H1 (cell line): ENCODE measurements around the gene CFLAR. TPM values are rescaled to one million over a fixed set of nuclear protein-coding genes. Genes with fewer than 3 reads are reported as not detected.

Experiments
- CTCF ChIA-PET: fragments of 300-600 bp; sonication (Branson Sonifier 250); formaldehyde crosslinking; loops from one replicate; lab custom pipeline; 2021; ENCODE audit not compliant: partially characterized antibody; lab: Charles Lee
- POLR2A ChIA-PET: fragments of 300-600 bp; sonication (Branson Sonifier 250); formaldehyde crosslinking; loops from one replicate; lab custom pipeline; 2021; ENCODE audit warnings: inconsistent platforms; ENCODE audit not compliant: partially characterized antibody; lab: Charles Lee
- DNase-seq, 2 experiments: peaks; one replicate each; pipeline versions ENCODE4 v3.0.0 to v3.0.0-alpha.2; 2010 to 2022; ENCODE audit warnings: low spot score in 2 of 2, low read depth in 1 of 2, mixed read lengths in 1 of 2
- FAIRE-seq: peaks from 2 replicates; lab custom pipeline; 2011; peaks lifted over from hg19 to GRCh38; lab: Jason Lieb, UNC
- H2AFZ ChIP-seq: 2 replicates; pipeline ENCODE4 v1.8.1; 2012; ENCODE audit warnings: low read length, inconsistent platforms
- H2AK5ac ChIP-seq: 2 replicates; pipeline ENCODE4 v1.6.1; 2013; ENCODE audit warnings: low read depth, low read length
- H2BK120ac ChIP-seq: replicated peaks from 2 replicates; pipeline ENCODE3; 2013; ENCODE audit warnings: low read depth, low read length, inconsistent platforms
- H2BK12ac ChIP-seq: 2 replicates; pipeline ENCODE4 v1.6.1; 2013; ENCODE audit warnings: low read depth, low read length
- H2BK15ac ChIP-seq: 2 replicates; pipeline ENCODE4 v1.6.1; 2013; ENCODE audit warnings: low read length
- H2BK20ac ChIP-seq: 2 replicates; pipeline ENCODE4 v1.6.1; 2013; ENCODE audit warnings: low read length
- H2BK5ac ChIP-seq: 2 replicates; pipeline ENCODE4 v1.6.1; 2013; ENCODE audit warnings: low read depth, low read length
- H3K14ac ChIP-seq: 2 replicates; pipeline ENCODE4 v1.6.1; 2013; ENCODE audit warnings: inconsistent platforms; ENCODE audit not compliant: insufficient read length
- H3K18ac ChIP-seq: 2 replicates; pipeline ENCODE4 v1.6.1; 2013; ENCODE audit warnings: low read length; ENCODE audit errors: extremely low read depth
- H3K23ac ChIP-seq: 2 replicates; pipeline ENCODE4 v1.6.1; 2013; ENCODE audit warnings: inconsistent platforms; ENCODE audit not compliant: insufficient read length
- H3K23me2 ChIP-seq: 2 replicates; pipeline ENCODE4 v1.6.1; 2013; ENCODE audit warnings: low read depth, low read length
- H3K27ac ChIP-seq: 2 replicates; pipeline ENCODE4 v1.6.1; 2011; ENCODE audit warnings: low read depth, low read length, inconsistent platforms
- H3K27me3 ChIP-seq, 4 experiments: replicated peaks in 1 of 4; 1 replicate in 1 of 4; 2 replicates in 3 of 4; pipeline versions ENCODE4 v1.6.1 to v1.8.1; 2011 to 2013; ENCODE audit warnings: low read length in 3 of 4, mild to moderate bottlenecking in 3 of 4, inconsistent platforms in 2 of 4, mixed read lengths in 2 of 4, moderate library complexity in 1 of 4; ENCODE audit not compliant: control insufficient read depth in 3 of 4, insufficient read depth in 3 of 4; ENCODE audit errors: extremely low read depth in 1 of 4
- H3K36me3 ChIP-seq, 4 experiments: 2 replicates each; pipeline versions ENCODE4 v1.6.1 to v1.8.1; 2011 to 2013; ENCODE audit warnings: mild to moderate bottlenecking in 4 of 4, low read length in 3 of 4, moderate library complexity in 2 of 4, control low read depth in 1 of 4, inconsistent platforms in 1 of 4; ENCODE audit not compliant: insufficient read depth in 4 of 4, control insufficient read depth in 2 of 4
- H3K4ac ChIP-seq: replicated peaks from 2 replicates; pipeline ENCODE3; 2013; ENCODE audit warnings: low read length, low read depth, mixed read lengths, inconsistent platforms; ENCODE audit not compliant: insufficient read length
- H3K4me1 ChIP-seq, 4 experiments: replicated peaks in 1 of 4; 1 replicate in 1 of 4; 2 replicates in 3 of 4; pipeline versions ENCODE4 v1.6.1 to v1.8.1; 2011 to 2013; ENCODE audit warnings: low read length in 3 of 4, inconsistent platforms in 2 of 4, mixed read lengths in 1 of 4; ENCODE audit not compliant: insufficient read depth in 4 of 4, control insufficient read depth in 3 of 4
- H3K4me2 ChIP-seq, 2 experiments: 2 replicates each; pipeline versions ENCODE4 v1.6.1 to v1.8.1; 2011 to 2013; ENCODE audit warnings: low read depth in 2 of 2, low read length in 2 of 2, control low read depth in 1 of 2, inconsistent platforms in 1 of 2, mild to moderate bottlenecking in 1 of 2; ENCODE audit not compliant: insufficient read depth in 1 of 2
- H3K4me3 ChIP-seq, 4 experiments: fragments of 200-600, 300-600 bp in 1 of 4; sonication (generic), shearing (Covaris generic), sonication (Bioruptor Twin) in 1 of 4; 2 replicates each; pipeline versions ENCODE4 v1.5.1 to v1.8.1; 2011 to 2016; ENCODE audit warnings: low read length in 4 of 4, low read depth in 3 of 4, control low read depth in 2 of 4, inconsistent platforms in 2 of 4, mild to moderate bottlenecking in 2 of 4, mixed read lengths in 1 of 4, moderate library complexity in 1 of 4; ENCODE audit not compliant: insufficient read depth in 2 of 4; ENCODE audit errors: extremely low read depth in 1 of 4
- H3K56ac ChIP-seq: replicated peaks from 2 replicates; pipeline ENCODE3; 2013; ENCODE audit warnings: low read depth, mild to moderate bottlenecking, mixed read lengths, low read length, inconsistent platforms; ENCODE audit not compliant: insufficient read length
- H3K79me1 ChIP-seq: 2 replicates; pipeline ENCODE4 v1.6.1; 2013; ENCODE audit warnings: low read depth, low read length, control low read depth
- H3K79me2 ChIP-seq, 2 experiments: 2 replicates each; pipeline versions ENCODE4 v1.6.1 to v1.8.1; 2012 to 2013; ENCODE audit warnings: low read length in 2 of 2, mild to moderate bottlenecking in 2 of 2, inconsistent platforms in 1 of 2; ENCODE audit not compliant: insufficient read depth in 2 of 2, control insufficient read depth in 1 of 2
- H3K9ac ChIP-seq, 4 experiments: replicated peaks in 1 of 4; 1 replicate in 1 of 4; 2 replicates in 3 of 4; pipeline versions ENCODE4 v1.6.1 to v1.8.1; 2011 to 2013; ENCODE audit warnings: low read depth in 3 of 4, low read length in 3 of 4, control low read depth in 2 of 4, mild to moderate bottlenecking in 2 of 4, moderate library complexity in 2 of 4, inconsistent platforms in 1 of 4; ENCODE audit errors: extremely low read depth in 1 of 4
- H3K9me3 ChIP-seq, 2 experiments: 2 replicates each; pipeline versions ENCODE4 v1.6.1 to v1.8.1; 2012 to 2013; ENCODE audit warnings: mild to moderate bottlenecking in 2 of 2, moderate library complexity in 2 of 2, control low read depth in 1 of 2, inconsistent platforms in 1 of 2, low read depth in 1 of 2, low read length in 1 of 2, mixed read lengths in 1 of 2; ENCODE audit not compliant: insufficient read depth in 2 of 2
- H4K20me1 ChIP-seq, 2 experiments: replicated peaks in 1 of 2; 2 replicates each; pipeline versions ENCODE3 to v1.8.1; 2011 to 2013; ENCODE audit warnings: inconsistent platforms in 2 of 2, low read length in 2 of 2, mild to moderate bottlenecking in 1 of 2; ENCODE audit not compliant: insufficient read depth in 2 of 2, control insufficient read depth in 1 of 2
- H4K5ac ChIP-seq: 2 replicates; pipeline ENCODE4 v1.6.1; 2013; ENCODE audit warnings: low read length, low read depth, mixed read lengths, inconsistent platforms; ENCODE audit not compliant: insufficient read length
- H4K8ac ChIP-seq: 2 replicates; pipeline ENCODE4 v1.8.0; 2013; ENCODE audit warnings: mild to moderate bottlenecking, moderate library complexity, low read length, inconsistent platforms; ENCODE audit not compliant: insufficient read depth; ENCODE audit errors: extremely low read depth
- H4K91ac ChIP-seq: replicated peaks from 2 replicates; pipeline ENCODE3; 2013; ENCODE audit warnings: low read length, mixed read lengths, inconsistent platforms; ENCODE audit not compliant: insufficient read length
- ATF2 ChIP-seq: IDR thresholded peaks from 2 replicates; pipeline ENCODE4 v1.6.1; 2012; ENCODE audit warnings: low read length, inconsistent platforms
- HDAC2 ChIP-seq, 2 experiments: fragments of 300-600 bp in 1 of 2; sonication (generic) in 1 of 2; IDR thresholded peaks; 2 replicates each; pipeline ENCODE4 v1.6.1; 2011 to 2012; ENCODE audit warnings: low read depth in 2 of 2, low read length in 2 of 2, mild to moderate bottlenecking in 2 of 2, moderate library complexity in 2 of 2, borderline replicate concordance in 1 of 2, inconsistent platforms in 1 of 2
- HDAC6 ChIP-seq: IDR thresholded peaks from one replicate; pipeline ENCODE4 v1.7.1; 2012; ENCODE audit warnings: low read depth, mild to moderate bottlenecking, inconsistent platforms, low read length, moderate library complexity
- JUND ChIP-seq: IDR thresholded peaks from 2 replicates; pipeline ENCODE4 v1.6.1; 2011; ENCODE audit warnings: mild to moderate bottlenecking, improper control_type of control experiment, low read length
- SIN3A ChIP-seq, 2 experiments: IDR thresholded peaks in 1 of 2; conservative IDR thresholded peaks in 1 of 2; 2 replicates each; pipeline ENCODE4 v1.6.1; 2011 to 2012; ENCODE audit warnings: low read length in 2 of 2, improper control_type of control experiment in 1 of 2, low read depth in 1 of 2, mild to moderate bottlenecking in 1 of 2
- SIRT6 ChIP-seq: IDR thresholded peaks from one replicate; pipeline ENCODE4 v1.7.1; 2012; ENCODE audit warnings: low read length, inconsistent platforms
- SUZ12 ChIP-seq: fragments of 200-600 bp; sonication (generic); IDR thresholded peaks from 2 replicates; pipeline ENCODE4 v1.6.1; 2012; ENCODE audit warnings: mild to moderate bottlenecking, inconsistent platforms, low read length, moderate library complexity, mixed read lengths
- TAF1 ChIP-seq: IDR thresholded peaks from 2 replicates; pipeline ENCODE4 v1.6.1; 2011; ENCODE audit warnings: mild to moderate bottlenecking, low read depth, low read length
- TEAD4 ChIP-seq: IDR thresholded peaks from 2 replicates; pipeline ENCODE4 v1.6.1; 2012; ENCODE audit warnings: low read depth, low read length, inconsistent platforms, mixed read lengths
- WGBS, 2 experiments: shearing (Covaris generic) in 1 of 2; methylation state at CpG; one replicate each; pipeline versions ENCODE4 v1.1.6 to v1.1.7; 2013 to 2015; ENCODE audit warnings: low lambda C conversion rate in 2 of 2, mixed read lengths in 2 of 2, inconsistent platforms in 1 of 2, low coverage in 1 of 2, missing lambda C conversion rate in 1 of 2; ENCODE audit not compliant: insufficient replicate concordance in 2 of 2, insufficient coverage in 1 of 2, insufficient read length in 1 of 2; ENCODE audit errors: extremely low coverage in 1 of 2, missing lambda C conversion rate in 1 of 2; 5-methylcytosine and 5-hydroxymethylcytosine counted together
- polyA plus RNA-seq, 7 experiments: library from polyadenylated mRNA; depleted of rRNA in 3 of 7; stranded (reverse) in 5 of 7; unstranded in 2 of 7; fragments of >200 nt in 5 of 7; fragments of 200-250 nt in 2 of 7; gene quantifications; 1 replicate in 5 of 7; 2 replicates in 1 of 7; 4 replicates in 1 of 7; pipeline versions ENCODE4 v1.2.1 to v1.2.3, GENCODE V29; 2011 to 2013; ENCODE audit warnings: missing spikeins in 2 of 7, mixed read lengths in 2 of 7
- total RNA-seq: library from RNA; stranded (reverse); fragmentation: NEBNext Ultra II Directional; extraction: Animal tissue kit (Norgen Biotek cat#: 25700); gene quantifications from 2 replicates; pipeline ENCODE4 v1.2.1, GENCODE V29; 2021

CFLAR gene
- total and polyA plus RNA-seq, 2 of the 8 experiments (the other 6 are each of a cell fraction or from before 2014, with no cell fraction given), result 1.1 to 3.9 TPM

GRCh38 chr2:201223089-201224073 is 107.4 kb downstream of the CFLAR start:
- DNase-seq (peak in 1 of 2 experiments; percentile 34), FAIRE-seq (no peak)
- Histone ChIP-seq H2AFZ (no peak overlapping the region), H4K20me1 (no peaks in the 10 kb centered on the region), H3K23me2 (no peaks in the 10 kb centered on the region), H2BK5ac (no peak overlapping the region), H2AK5ac (no peak overlapping the region), H3K4me3 (no peak overlapping the region), H3K27me3 (no peaks in the 10 kb centered on the region), H3K4me2 (no peak overlapping the region), H2BK20ac (no peak overlapping the region), H4K91ac (no peak overlapping the region), H3K27ac (no peak overlapping the region), H2BK120ac (no peak overlapping the region), H3K79me2 (no peaks in the 10 kb centered on the region), H3K9ac (no peak overlapping the region), H3K4me1 (peaks cover 5 to 23% (median 13%) of the 10 kb centered on the region in 4 experiments; a peak in 6 of 7 replicates), H2BK12ac (no peak overlapping the region), H3K36me3 (no peaks in the 10 kb centered on the region), H3K79me1 (no peaks in the 10 kb centered on the region), H3K14ac (no peak overlapping the region), H4K5ac (no peak overlapping the region), H3K18ac (no peak overlapping the region), H3K4ac (no peak overlapping the region), H3K56ac (no peak overlapping the region), H3K23ac (no peak overlapping the region), H4K8ac (peak overlapping the region; percentile 18; the same call in 1 of the 2 replicates), H3K9me3 (no peaks in the 10 kb centered on the region; a peak in 1 of 4 replicates), H2BK15ac (no peak overlapping the region)
- POLR2A ChIA-PET, result interaction anchor here (3.6 kb wide), 1 partner anchor 9 kb away, joined by 9 read pairs; no protein-coding TSS in a partner anchor
- WGBS, 2 experiments, result 95% methylated on average over 7 of the region's 8 CpGs; no CpG with 5 or more reads in 1 of the 2 experiments
- CTCF ChIA-PET, result interaction anchor here (0.5 to 5.1 kb wide), 3 partner anchors 9 to 125 kb away, joined by 3 to 40 read pairs (median 4); partner anchors contain the start of gene CASP10
- TF ChIP-seq SIRT6 (no peak), JUND (no peak), HDAC2 (IDR thresholded peaks at IDR 0.05; ENCODE audit: borderline replicate concordance in 1 of 2, low read depth in 2 of 2, low read length in 2 of 2) (no peak), TAF1 (no peak), HDAC6 (no peak), ATF2 (no peak), TEAD4 (no peak), SIN3A (conservative IDR thresholded peaks at IDR 0.05 in 1 of 2, IDR thresholded peaks at IDR 0.05 in 1 of 2; ENCODE audit: low read depth in 1 of 2, low read length in 2 of 2) (no peak), SUZ12 (no peak)
